ENCODE data around the gene PSMD13.

The PSMD13 gene

GRCh38 chr11:289712-290620 lies 53.2 kb downstream of the PSMD13 start:
- no peak for DNase-seq

- DNase-seq, result no peak
These were observed 54.0 kb downstream of the PSMD13 start for GRCh38 chr11:290621-291231.

- no peak for DNase-seq
These were observed 54.8 kb downstream of the PSMD13 start for GRCh38 chr11:291281-292210.

- no peak for DNase-seq
These were observed 55.7 kb downstream of the PSMD13 start for GRCh38 chr11:292211-293121.

GRCh38 chr11:293271-293851 lies 56.6 kb downstream of the PSMD13 start:
- no peak for DNase-seq

GRCh38 chr11:293852-294661 lies 57.3 kb downstream of the PSMD13 start:
- no peak for DNase-seq

- no peak for DNase-seq
These were observed 58.0 kb downstream of the PSMD13 start for GRCh38 chr11:294780-295179.

GRCh38 chr11:295351-296170 lies 58.8 kb downstream of the PSMD13 start:
- no peak for DNase-seq

- DNase-seq, result no peak
These were observed 59.6 kb downstream of the PSMD13 start for GRCh38 chr11:296171-297050.

GRCh38 chr11:297051-297585 lies 60.3 kb downstream of the PSMD13 start:
- DNase-seq, result no peak

- DNase-seq, result peak in 2 of 4 experiments; percentile 38 to 53
These were observed 61.0 kb downstream of the PSMD13 start for GRCh38 chr11:297586-298405.

GRCh38 chr11:298406-299065 lies 61.8 kb downstream of the PSMD13 start:
- no peak for DNase-seq

- no peak for DNase-seq
These were observed 62.5 kb downstream of the PSMD13 start, which contains the start of gene IFITM5 for GRCh38 chr11:299081-299891. Gene IFITM5, minus strand, starts transcription at chr11:299526. Its CDS starts 36 bp downstream, at chr11:299490.

GRCh38 chr11:299951-300735 lies 63.4 kb downstream of the PSMD13 start:
- DNase-seq, result peak in 1 of 4 experiments; percentile 13
